C4-2B (cell line): ENCODE results near the gene MNAT1.

Source experiments
- ZFX ChIP-seq: fragments of 450-650 bp; IDR thresholded peaks from 2 replicates; pipeline ENCODE4 v1.6.1; 2017
- TF ChIP-seq, protein P1 (sequence below): fragments of 450-650 bp; conservative IDR thresholded peaks from 2 replicates; pipeline ENCODE4 v1.5.1; 2017; ENCODE audit warnings: mild to moderate bottlenecking

DNA sequence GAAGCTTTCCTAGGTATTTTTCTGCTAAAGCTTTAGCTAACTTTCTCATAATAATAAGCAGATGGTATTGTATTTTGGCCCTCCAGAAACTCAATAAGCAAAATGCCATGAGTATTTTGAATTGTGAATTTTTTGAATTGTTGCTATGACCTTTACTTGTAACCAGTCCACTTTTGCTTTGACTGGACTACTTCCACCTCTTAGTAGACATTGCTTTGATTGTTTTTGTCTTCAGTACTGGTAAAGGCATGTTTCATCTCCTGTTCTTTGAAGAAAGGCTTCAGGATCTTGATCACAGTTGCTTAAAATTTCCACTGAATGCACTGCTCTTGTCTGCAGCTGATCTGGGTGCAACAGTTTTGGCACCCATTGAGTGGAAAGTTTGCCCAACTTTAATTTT is 144.0 kb downstream of the MNAT1 start:
- TF ChIP-seq, protein P1, sequence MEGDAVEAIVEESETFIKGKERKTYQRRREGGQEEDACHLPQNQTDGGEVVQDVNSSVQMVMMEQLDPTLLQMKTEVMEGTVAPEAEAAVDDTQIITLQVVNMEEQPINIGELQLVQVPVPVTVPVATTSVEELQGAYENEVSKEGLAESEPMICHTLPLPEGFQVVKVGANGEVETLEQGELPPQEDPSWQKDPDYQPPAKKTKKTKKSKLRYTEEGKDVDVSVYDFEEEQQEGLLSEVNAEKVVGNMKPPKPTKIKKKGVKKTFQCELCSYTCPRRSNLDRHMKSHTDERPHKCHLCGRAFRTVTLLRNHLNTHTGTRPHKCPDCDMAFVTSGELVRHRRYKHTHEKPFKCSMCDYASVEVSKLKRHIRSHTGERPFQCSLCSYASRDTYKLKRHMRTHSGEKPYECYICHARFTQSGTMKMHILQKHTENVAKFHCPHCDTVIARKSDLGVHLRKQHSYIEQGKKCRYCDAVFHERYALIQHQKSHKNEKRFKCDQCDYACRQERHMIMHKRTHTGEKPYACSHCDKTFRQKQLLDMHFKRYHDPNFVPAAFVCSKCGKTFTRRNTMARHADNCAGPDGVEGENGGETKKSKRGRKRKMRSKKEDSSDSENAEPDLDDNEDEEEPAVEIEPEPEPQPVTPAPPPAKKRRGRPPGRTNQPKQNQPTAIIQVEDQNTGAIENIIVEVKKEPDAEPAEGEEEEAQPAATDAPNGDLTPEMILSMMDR, result no peak
- TF ChIP-seq ZFX, result no peak
